HEK293 (cell line): ENCODE measurements around the gene C2CD3.

ENCODE experiments used
- CTCF ChIP-seq: fragments of 450-650 bp; formaldehyde crosslinking; IDR thresholded peaks from 2 replicates; pipeline ENCODE4 v1.5.1; 2016; ENCODE audit warnings: missing biosample characterization, missing genetic modification characterization
- ZBTB21 ChIP-seq: fragments of 450-650 bp; formaldehyde crosslinking; IDR thresholded peaks from 2 replicates; pipeline ENCODE4 v1.5.1; 2017; ENCODE audit warnings: missing biosample characterization, missing genetic modification characterization
- ZBTB7A ChIP-seq: fragments of 450-650 bp; formaldehyde crosslinking; IDR thresholded peaks from 2 replicates; pipeline ENCODE4 v1.5.1; 2016; ENCODE audit warnings: low read depth, missing biosample characterization, missing genetic modification characterization
- ZEB2 ChIP-seq: fragments of 450-650 bp; formaldehyde crosslinking; IDR thresholded peaks from 2 replicates; pipeline ENCODE4 v1.5.1; 2016; ENCODE audit warnings: missing biosample characterization, missing genetic modification characterization
- ZNF747 ChIP-seq: fragments of 450-650 bp; formaldehyde crosslinking; IDR thresholded peaks from 2 replicates; pipeline ENCODE4 v1.5.1; 2016; ENCODE audit warnings: missing biosample characterization, missing genetic modification characterization
- TF ChIP-seq, protein P1 (sequence below): sonication (generic); formaldehyde crosslinking; IDR thresholded peaks from 2 replicates; pipeline ENCODE4 v1.8.1; 2022; ENCODE audit warnings: mild to moderate bottlenecking, moderate library complexity, missing genetic modification reagents
- TF ChIP-seq, protein P2 (sequence below): fragments of 450-650 bp; formaldehyde crosslinking; IDR thresholded peaks from 2 replicates; pipeline ENCODE4 v1.5.1; 2016; ENCODE audit warnings: missing biosample characterization, missing genetic modification characterization, low read depth
- TF ChIP-seq, protein P3 (sequence below): fragments of 450-650 bp; formaldehyde crosslinking; IDR thresholded peaks from 2 replicates; pipeline ENCODE4 v1.5.1; 2016; ENCODE audit warnings: missing biosample characterization, missing genetic modification characterization

DNA sequence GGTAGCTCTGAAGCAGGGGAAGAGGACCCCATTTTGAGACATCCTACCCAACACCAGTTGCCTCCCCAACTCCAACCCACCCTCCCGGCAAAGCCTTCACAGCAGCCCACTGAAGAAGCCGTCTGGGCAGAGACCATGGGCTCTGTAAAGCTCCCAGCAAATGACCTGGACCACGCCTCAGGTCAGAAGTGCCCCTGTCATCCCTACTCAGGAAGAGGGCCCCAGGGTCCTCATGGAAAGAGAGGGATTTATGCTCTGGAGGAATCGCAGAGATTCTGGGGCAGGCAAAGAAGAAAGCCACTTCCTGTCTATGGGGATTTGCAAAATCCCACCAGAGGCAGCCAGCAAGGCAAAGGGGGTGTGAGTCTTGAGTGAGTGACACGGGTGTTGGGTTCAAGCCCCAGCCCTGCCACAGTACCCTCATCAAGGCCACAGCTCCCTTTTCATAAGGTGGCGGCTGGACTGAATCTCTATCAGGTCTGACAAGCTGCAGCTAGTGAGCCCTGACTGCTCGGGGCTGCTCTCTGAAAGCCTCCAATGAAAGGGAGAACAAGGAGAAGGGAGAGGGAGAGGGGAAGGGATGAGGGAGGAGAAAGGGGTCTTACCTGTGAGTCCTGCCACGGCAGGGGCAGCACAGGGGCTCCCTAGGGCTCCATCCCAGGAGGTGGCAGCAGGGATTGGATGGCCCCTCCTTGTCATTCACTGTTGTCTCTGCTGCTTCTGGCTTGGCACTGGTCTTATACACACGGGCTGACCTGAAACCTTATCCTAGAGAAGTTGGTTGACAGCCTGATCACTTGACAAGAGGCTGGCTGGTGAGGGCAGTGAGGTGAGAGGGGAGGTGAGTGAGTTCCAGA is 162.2 kb downstream of the C2CD3 start, which contains the start of gene UCP3:
- TF ChIP-seq ZBTB7A (tag by site-specific recombination), result no peak
- no peak for TF ChIP-seq ZBTB21 (tag by site-specific recombination)
- TF ChIP-seq, protein P1, sequence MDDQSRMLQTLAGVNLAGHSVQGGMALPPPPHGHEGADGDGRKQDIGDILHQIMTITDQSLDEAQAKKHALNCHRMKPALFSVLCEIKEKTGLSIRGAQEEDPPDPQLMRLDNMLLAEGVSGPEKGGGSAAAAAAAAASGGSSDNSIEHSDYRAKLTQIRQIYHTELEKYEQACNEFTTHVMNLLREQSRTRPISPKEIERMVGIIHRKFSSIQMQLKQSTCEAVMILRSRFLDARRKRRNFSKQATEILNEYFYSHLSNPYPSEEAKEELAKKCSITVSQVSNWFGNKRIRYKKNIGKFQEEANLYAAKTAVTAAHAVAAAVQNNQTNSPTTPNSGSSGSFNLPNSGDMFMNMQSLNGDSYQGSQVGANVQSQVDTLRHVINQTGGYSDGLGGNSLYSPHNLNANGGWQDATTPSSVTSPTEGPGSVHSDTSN (CRISPR knock-in tag), result no peak
- TF ChIP-seq, protein P2, sequence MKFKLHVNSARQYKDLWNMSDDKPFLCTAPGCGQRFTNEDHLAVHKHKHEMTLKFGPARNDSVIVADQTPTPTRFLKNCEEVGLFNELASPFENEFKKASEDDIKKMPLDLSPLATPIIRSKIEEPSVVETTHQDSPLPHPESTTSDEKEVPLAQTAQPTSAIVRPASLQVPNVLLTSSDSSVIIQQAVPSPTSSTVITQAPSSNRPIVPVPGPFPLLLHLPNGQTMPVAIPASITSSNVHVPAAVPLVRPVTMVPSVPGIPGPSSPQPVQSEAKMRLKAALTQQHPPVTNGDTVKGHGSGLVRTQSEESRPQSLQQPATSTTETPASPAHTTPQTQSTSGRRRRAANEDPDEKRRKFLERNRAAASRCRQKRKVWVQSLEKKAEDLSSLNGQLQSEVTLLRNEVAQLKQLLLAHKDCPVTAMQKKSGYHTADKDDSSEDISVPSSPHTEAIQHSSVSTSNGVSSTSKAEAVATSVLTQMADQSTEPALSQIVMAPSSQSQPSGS (tag by site-specific recombination), result no peak
- TF ChIP-seq, protein P3, sequence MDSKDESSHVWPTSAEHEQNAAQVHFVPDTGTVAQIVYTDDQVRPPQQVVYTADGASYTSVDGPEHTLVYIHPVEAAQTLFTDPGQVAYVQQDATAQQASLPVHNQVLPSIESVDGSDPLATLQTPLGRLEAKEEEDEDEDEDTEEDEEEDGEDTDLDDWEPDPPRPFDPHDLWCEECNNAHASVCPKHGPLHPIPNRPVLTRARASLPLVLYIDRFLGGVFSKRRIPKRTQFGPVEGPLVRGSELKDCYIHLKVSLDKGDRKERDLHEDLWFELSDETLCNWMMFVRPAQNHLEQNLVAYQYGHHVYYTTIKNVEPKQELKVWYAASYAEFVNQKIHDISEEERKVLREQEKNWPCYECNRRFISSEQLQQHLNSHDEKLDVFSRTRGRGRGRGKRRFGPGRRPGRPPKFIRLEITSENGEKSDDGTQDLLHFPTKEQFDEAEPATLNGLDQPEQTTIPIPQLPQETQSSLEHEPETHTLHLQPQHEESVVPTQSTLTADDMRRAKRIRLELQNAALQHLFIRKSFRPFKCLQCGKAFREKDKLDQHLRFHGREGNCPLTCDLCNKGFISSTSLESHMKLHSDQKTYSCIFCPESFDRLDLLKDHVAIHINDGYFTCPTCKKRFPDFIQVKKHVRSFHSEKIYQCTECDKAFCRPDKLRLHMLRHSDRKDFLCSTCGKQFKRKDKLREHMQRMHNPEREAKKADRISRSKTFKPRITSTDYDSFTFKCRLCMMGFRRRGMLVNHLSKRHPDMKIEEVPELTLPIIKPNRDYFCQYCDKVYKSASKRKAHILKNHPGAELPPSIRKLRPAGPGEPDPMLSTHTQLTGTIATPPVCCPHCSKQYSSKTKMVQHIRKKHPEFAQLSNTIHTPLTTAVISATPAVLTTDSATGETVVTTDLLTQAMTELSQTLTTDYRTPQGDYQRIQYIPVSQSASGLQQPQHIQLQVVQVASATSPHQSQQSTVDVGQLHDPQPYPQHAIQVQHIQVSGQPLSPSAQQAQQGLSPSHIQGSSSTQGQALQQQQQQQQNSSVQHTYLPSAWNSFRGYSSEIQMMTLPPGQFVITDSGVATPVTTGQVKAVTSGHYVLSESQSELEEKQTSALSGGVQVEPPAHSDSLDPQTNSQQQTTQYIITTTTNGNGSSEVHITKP (tag by site-specific recombination), result no peak
- no peak for TF ChIP-seq CTCF (tag by site-specific recombination)
- no peak for TF ChIP-seq ZNF747 (tag by site-specific recombination)
- no peak for TF ChIP-seq ZEB2
